H9 (cell line): Measurements from ENCODE around the gene TEAD1. TPM values are rescaled to one million over a fixed set of nuclear protein-coding genes. Genes with fewer than 3 reads are reported as not detected.
A peak's percentile ranks its signal among the peaks of the same experiment; 100 is the strongest.

Experiments used
- DNase-seq: peaks from one replicate; pipeline ENCODE4 v3.0.0-alpha.2; 2017
- H2AFZ ChIP-seq: one replicate; pipeline ENCODE4 v1.6.1; 2013; ENCODE audit warnings: mild to moderate bottlenecking, low read length, control low read depth, moderate library complexity
- H2AK5ac ChIP-seq: 2 replicates; pipeline ENCODE4 v1.6.1; 2013; ENCODE audit warnings: low read length, control low read depth, mixed read lengths; ENCODE audit not compliant: insufficient read length
- H2BK120ac ChIP-seq: one replicate; pipeline ENCODE4 v1.6.1; 2013; ENCODE audit warnings: low read depth, mild to moderate bottlenecking, low read length, control low read depth, inconsistent platforms; ENCODE audit not compliant: poor library complexity, severe bottlenecking
- H2BK12ac ChIP-seq: 2 replicates; pipeline ENCODE4 v1.6.1; 2013; ENCODE audit warnings: low read length, control low read depth, mixed read lengths, low read depth; ENCODE audit not compliant: insufficient read length
- H2BK15ac ChIP-seq: 2 replicates; pipeline ENCODE4 v1.6.1; 2013; ENCODE audit warnings: low read depth, low read length, control low read depth
- H2BK20ac ChIP-seq: one replicate; pipeline ENCODE4 v1.6.1; 2013; ENCODE audit warnings: low read depth, mild to moderate bottlenecking, low read length, control low read depth, inconsistent platforms; ENCODE audit not compliant: poor library complexity, severe bottlenecking
- H2BK5ac ChIP-seq: 2 replicates; pipeline ENCODE4 v1.6.1; 2013; ENCODE audit warnings: low read length, control low read depth, mixed read lengths; ENCODE audit not compliant: insufficient read length
- H3K14ac ChIP-seq: 2 replicates; pipeline ENCODE4 v1.6.1; 2013; ENCODE audit warnings: low read length, control low read depth; ENCODE audit not compliant: insufficient read depth
- H3K18ac ChIP-seq: 2 replicates; pipeline ENCODE4 v1.6.1; 2013; ENCODE audit warnings: low read depth, mild to moderate bottlenecking, mixed read lengths, low read length, control low read depth; ENCODE audit not compliant: insufficient read length
- H3K23ac ChIP-seq: 2 replicates; pipeline ENCODE4 v1.6.1; 2013; ENCODE audit warnings: low read length, control low read depth, mixed read lengths, low read depth; ENCODE audit not compliant: insufficient read length
- H3K23me2 ChIP-seq: 2 replicates; pipeline ENCODE4 v1.6.1; 2013; ENCODE audit warnings: low read depth, mild to moderate bottlenecking, mixed read lengths, low read length, control low read depth; ENCODE audit not compliant: insufficient read length, poor library complexity, severe bottlenecking
- H3K27ac ChIP-seq: 2 replicates; pipeline ENCODE4 v1.5.1; 2013; ENCODE audit warnings: low read length, control low read depth, mixed read lengths, low read depth; ENCODE audit not compliant: insufficient read length
- H3K27me3 ChIP-seq: 2 replicates; pipeline ENCODE4 v1.6.1; 2013; ENCODE audit warnings: low read length, control low read depth, inconsistent platforms; ENCODE audit not compliant: insufficient read depth
- H3K4ac ChIP-seq: 2 replicates; pipeline ENCODE4 v1.6.1; 2013; ENCODE audit warnings: low read depth, mild to moderate bottlenecking, control low read depth, inconsistent platforms, low read length, moderate library complexity
- H3K4me1 ChIP-seq: 2 replicates; pipeline ENCODE4 v1.6.1; 2013; ENCODE audit warnings: low read length, control low read depth, inconsistent platforms; ENCODE audit not compliant: insufficient read depth
- H3K4me2 ChIP-seq: 2 replicates; pipeline ENCODE4 v1.6.1; 2013; ENCODE audit warnings: low read length, control low read depth, mixed read lengths; ENCODE audit not compliant: insufficient read length, insufficient read depth
- H3K56ac ChIP-seq: 2 replicates; pipeline ENCODE4 v1.6.1; 2013; ENCODE audit warnings: low read depth, mild to moderate bottlenecking, mixed read lengths, low read length, control low read depth; ENCODE audit not compliant: insufficient read length
- H3K79me1 ChIP-seq: 2 replicates; pipeline ENCODE4 v1.6.1; 2013; ENCODE audit warnings: low read depth, mild to moderate bottlenecking, moderate library complexity, low read length, control low read depth, inconsistent platforms; ENCODE audit not compliant: insufficient read depth, poor library complexity, severe bottlenecking
- H3K79me2 ChIP-seq: 2 replicates; pipeline ENCODE4 v1.6.1; 2013; ENCODE audit warnings: low read length, control low read depth, inconsistent platforms; ENCODE audit not compliant: insufficient read depth
- H3K9ac ChIP-seq: 2 replicates; pipeline ENCODE4 v1.6.1; 2013; ENCODE audit warnings: low read length, control low read depth, mixed read lengths; ENCODE audit not compliant: insufficient read length; ENCODE audit errors: extremely low read depth
- H3K9me3 ChIP-seq: one replicate; pipeline ENCODE4 v1.6.1; 2013; ENCODE audit warnings: low read depth, low read length, inconsistent platforms; ENCODE audit not compliant: control insufficient read depth
- H3T11ph ChIP-seq: one replicate; pipeline ENCODE4 v1.6.1; 2013; ENCODE audit warnings: mild to moderate bottlenecking, low read length, control low read depth, inconsistent platforms
- H4K20me1 ChIP-seq: one replicate; pipeline ENCODE4 v1.6.1; 2013; ENCODE audit not compliant: control insufficient read depth, insufficient read length, insufficient read depth
- H4K5ac ChIP-seq: 2 replicates; pipeline ENCODE4 v1.6.1; 2013; ENCODE audit warnings: low read depth, mild to moderate bottlenecking, mixed read lengths, low read length, control low read depth; ENCODE audit not compliant: insufficient read length
- H4K8ac ChIP-seq: replicated peaks from 2 replicates; pipeline ENCODE4 v1.6.1; 2013; ENCODE audit warnings: low read length, control low read depth, mixed read lengths, low read depth; ENCODE audit not compliant: insufficient read length
- H4K91ac ChIP-seq: 2 replicates; pipeline ENCODE4 v1.6.1; 2013; ENCODE audit warnings: low read depth, mild to moderate bottlenecking, moderate library complexity, mixed read lengths, low read length, control low read depth; ENCODE audit not compliant: insufficient read length
- H3K27ac Mint-ChIP-seq, 3 experiments: 2 replicates in 2 of 3; 3 replicates in 1 of 3; pipeline ENCODE4 v1.8.0; 2020 to 2021; ENCODE audit warnings: mixed read lengths in 3 of 3, mild to moderate bottlenecking in 1 of 3, moderate library complexity in 1 of 3
- H3K27me3 Mint-ChIP-seq: 2 replicates; pipeline ENCODE4 v1.8.0; 2021; ENCODE audit warnings: low read depth, mild to moderate bottlenecking, moderate library complexity, mixed read lengths
- H3K36me3 Mint-ChIP-seq, 3 experiments: 2 replicates in 2 of 3; 3 replicates in 1 of 3; pipeline ENCODE4 v1.8.0; 2020 to 2021; ENCODE audit warnings: low read depth in 3 of 3, mixed read lengths in 3 of 3; ENCODE audit not compliant: insufficient read depth in 1 of 3
- H3K4me1 Mint-ChIP-seq, 2 experiments: 2 replicates each; pipeline ENCODE4 v1.8.0; 2020; ENCODE audit warnings: mixed read lengths in 2 of 2
- H3K4me3 Mint-ChIP-seq, 2 experiments: 2 replicates in 1 of 2; 3 replicates in 1 of 2; pipeline ENCODE4 v1.8.0; 2020 to 2021; ENCODE audit warnings: mild to moderate bottlenecking in 2 of 2, mixed read lengths in 2 of 2, moderate library complexity in 1 of 2
- H3K9me3 Mint-ChIP-seq, 2 experiments: 2 replicates in 1 of 2; 3 replicates in 1 of 2; pipeline ENCODE4 v1.8.0; 2020; ENCODE audit warnings: mild to moderate bottlenecking in 2 of 2, mixed read lengths in 2 of 2, moderate library complexity in 1 of 2
- CTCF ChIP-seq: fragments of 200-600 bp; sonication (generic); conservative IDR thresholded peaks from 3 replicates; pipeline ENCODE4 v1.8.0; 2021; ENCODE audit warnings: antibody characterized with exemption, mild to moderate bottlenecking
- WGBS: extraction: QIAGEN DNeasy Blood & Tissue Kit; methylation state at CpG from one replicate; pipeline ENCODE4 v1.1.7; 2013; ENCODE audit warnings: missing lambda C conversion rate, low lambda C conversion rate, mixed read lengths; ENCODE audit not compliant: insufficient read length; ENCODE audit errors: extremely low coverage; 5-methylcytosine and 5-hydroxymethylcytosine counted together
- total RNA-seq: library from RNA; stranded (reverse); gene quantifications from 2 replicates; pipeline ENCODE4 v1.2.1, GENCODE V29; 2021

TEAD1 gene
- total RNA-seq, 1 experiment from 2014 or later = 75.1 TPM

- Histone ChIP-seq H3K4me2 (no peak overlapping the region), H3K14ac (no peak overlapping the region), H3K18ac (no peak overlapping the region), H3K79me1 (peaks cover 11% of the 10 kb centered on the region), H3K79me2 (peaks cover 23% of the 10 kb centered on the region), H2BK15ac (no peak overlapping the region), H2BK12ac (no peak overlapping the region), H4K5ac (no peak overlapping the region), H3K27ac (no peak overlapping the region), H3K23ac (no peak overlapping the region), H3K4me1 (peaks cover 33% of the 10 kb centered on the region; the same call in 1 of the 2 replicates), H2AK5ac (no peak overlapping the region), H4K8ac (no peak overlapping the region), H2BK120ac (no peak overlapping the region), H3T11ph (no peak overlapping the region), H4K20me1 (peaks cover 4% of the 10 kb centered on the region), H2BK20ac (no peak overlapping the region), H3K27me3 (no peaks in the 10 kb centered on the region), H3K23me2 (no peaks in the 10 kb centered on the region), H2AFZ (no peak overlapping the region), H3K9ac (no peak overlapping the region), H4K91ac (no peak overlapping the region), H3K56ac (no peak overlapping the region), H2BK5ac (no peak overlapping the region), H3K9me3 (no peaks in the 10 kb centered on the region), H3K4ac (no peak overlapping the region)
- TF ChIP-seq CTCF = no peak
- no peaks in the 10 kb centered on the region for H3K27me3 Mint-ChIP-seq
- peak overlapping the region in 1 of 3 experiments; percentile 40; a peak in 1 of 7 replicates for H3K27ac Mint-ChIP-seq
- no peaks in the 10 kb centered on the region for H3K9me3 Mint-ChIP-seq
- WGBS = no CpG with 5 or more reads among the region's 5 CpGs
- no peak for DNase-seq
- peaks cover 77 to 90% of the 10 kb centered on the region in 2 experiments for H3K4me1 Mint-ChIP-seq
- peaks cover 0 to 2% (median 0%) of the 10 kb centered on the region in 3 experiments; a peak in 1 of 7 replicates for H3K36me3 Mint-ChIP-seq
- H3K4me3 Mint-ChIP-seq = no peak overlapping the region; a peak in 1 of 5 replicates
Measured at GRCh38 chr11:12696911-12697581, 22.8 kb downstream of the TEAD1 start.
